Esophagus squamous epithelium (tissue), 5 donors: Measurements from ENCODE around the gene STARD13. TPM values are rescaled to one million over a fixed set of nuclear protein-coding genes. Genes with fewer than 3 reads are reported as not detected.

Source experiments
- DNase-seq: peaks from one replicate; lab custom pipeline; 2025; lab: John Stamatoyannopoulos, UW
- H3K27ac ChIP-seq, 4 donors: fragments of 200-600 bp; sonication (generic); one replicate each; pipeline ENCODE4 v1.5.1; 2016 to 2019; ENCODE audit warnings: mild to moderate bottlenecking in 1 of 4
- H3K27me3 ChIP-seq, 4 donors: fragments of 200-600 bp; sonication (generic); 1 replicate in 3 of 4; 2 replicates in 1 of 4; pipeline versions ENCODE4 v1.5.1 to v1.6.0; 2017 to 2021; ENCODE audit warnings: antibody characterized with exemption in 1 of 4
- H3K36me3 ChIP-seq, 3 donors: fragments of 200-600 bp; sonication (generic); one replicate each; pipeline ENCODE4 v1.5.1; 2016 to 2019
- H3K4me1 ChIP-seq, 3 donors: fragments of 200-600 bp; sonication (generic); one replicate each; pipeline ENCODE4 v1.5.1; 2017 to 2019
- H3K4me3 ChIP-seq, 4 donors: fragments of 200-600 bp; sonication (generic); 1 replicate in 3 of 4; 2 replicates in 1 of 4; pipeline ENCODE4 v1.5.1; 2016 to 2019; ENCODE audit warnings: mild to moderate bottlenecking in 2 of 4, moderate library complexity in 1 of 4
- H3K9me3 ChIP-seq, 3 donors: fragments of 200-600 bp; sonication (generic); one replicate each; pipeline ENCODE4 v1.5.1; 2016 to 2019
- POLR2A ChIP-seq, 4 donors: fragments of 450-650 bp; IDR thresholded peaks; one replicate each; pipeline ENCODE4 v1.6.1; 2017; ENCODE audit warnings: antibody characterized with exemption in 4 of 4, mild to moderate bottlenecking in 4 of 4, moderate library complexity in 3 of 4
- WGBS, 2 donors: methylation state at CpG; one replicate each; pipeline ENCODE4 v1.1.5; 2018; 5-methylcytosine and 5-hydroxymethylcytosine counted together
- intact Hi-C: fragments of 100-400 bp; cut with DNase I; formaldehyde crosslinking; loops from one replicate; pipeline ENCODE4 v1.15.0; 2022
- total RNA-seq, 4 donors: library from RNA; depleted of rRNA; stranded (reverse); fragments of >200 nt; gene quantifications; one replicate each; pipeline ENCODE4 v1.1.0, GENCODE V29; 2016
- TF ChIP-seq, protein P1 (sequence below), 6 experiments: fragments of 450-650 bp in 4 of 6; fragments of 200-600 bp in 2 of 6; sonication (generic) in 2 of 6; IDR thresholded peaks; one replicate each; pipeline ENCODE4 v1.5.1; 2016 to 2019; ENCODE audit warnings: antibody characterized with exemption in 6 of 6, mild to moderate bottlenecking in 4 of 6, moderate library complexity in 4 of 6
- donor health status: DM: yes; HTN: yes; CAD: no.

STARD13 gene
- total RNA-seq, 4 donors from 2014 or later, result 1.3 to 18.7 (median 4.4) TPM

DNA sequence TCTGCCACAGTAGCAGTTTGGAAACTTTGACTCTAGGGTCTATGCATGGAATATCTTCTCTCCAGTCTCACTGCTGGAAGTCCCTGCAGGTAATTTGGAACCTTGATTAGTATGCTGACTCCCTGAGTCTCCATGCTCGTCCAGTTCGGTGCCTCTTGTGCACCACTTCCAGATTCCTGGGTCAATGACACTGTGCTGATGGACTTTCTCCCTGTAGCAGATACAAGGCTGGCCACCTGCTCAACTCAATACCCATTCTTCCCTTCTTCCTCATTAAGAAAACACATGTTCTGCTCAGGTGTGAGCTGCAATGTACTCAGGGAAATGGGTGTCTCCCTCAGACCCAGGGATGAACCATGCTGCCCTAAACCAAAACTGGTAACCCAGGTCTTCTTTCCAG is 170.3 kb downstream of the STARD13 start:
- WGBS, 2 donors, result 95% methylated on average over 2 of the region's 2 CpGs
- Histone ChIP-seq H3K36me3 (peaks cover 0 to 49% (median 0%) of the 10 kb centered on the region in 3 donors), H3K4me3 (no peak overlapping the region), H3K27me3 (no peaks in the 10 kb centered on the region), H3K4me1 (peaks cover 4 to 56% (median 26%) of the 10 kb centered on the region in 3 donors), H3K27ac (peak overlapping the region in 1 of 4 donors; percentile 11), H3K9me3 (no peaks in the 10 kb centered on the region)
- no peak for DNase-seq
- TF ChIP-seq, protein P1, sequence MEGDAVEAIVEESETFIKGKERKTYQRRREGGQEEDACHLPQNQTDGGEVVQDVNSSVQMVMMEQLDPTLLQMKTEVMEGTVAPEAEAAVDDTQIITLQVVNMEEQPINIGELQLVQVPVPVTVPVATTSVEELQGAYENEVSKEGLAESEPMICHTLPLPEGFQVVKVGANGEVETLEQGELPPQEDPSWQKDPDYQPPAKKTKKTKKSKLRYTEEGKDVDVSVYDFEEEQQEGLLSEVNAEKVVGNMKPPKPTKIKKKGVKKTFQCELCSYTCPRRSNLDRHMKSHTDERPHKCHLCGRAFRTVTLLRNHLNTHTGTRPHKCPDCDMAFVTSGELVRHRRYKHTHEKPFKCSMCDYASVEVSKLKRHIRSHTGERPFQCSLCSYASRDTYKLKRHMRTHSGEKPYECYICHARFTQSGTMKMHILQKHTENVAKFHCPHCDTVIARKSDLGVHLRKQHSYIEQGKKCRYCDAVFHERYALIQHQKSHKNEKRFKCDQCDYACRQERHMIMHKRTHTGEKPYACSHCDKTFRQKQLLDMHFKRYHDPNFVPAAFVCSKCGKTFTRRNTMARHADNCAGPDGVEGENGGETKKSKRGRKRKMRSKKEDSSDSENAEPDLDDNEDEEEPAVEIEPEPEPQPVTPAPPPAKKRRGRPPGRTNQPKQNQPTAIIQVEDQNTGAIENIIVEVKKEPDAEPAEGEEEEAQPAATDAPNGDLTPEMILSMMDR (IDR thresholded peaks at IDR 0.05), result no peak
- TF ChIP-seq POLR2A (IDR thresholded peaks at IDR 0.05), result no peak
- intact Hi-C loops, result no loop called here

DNA sequence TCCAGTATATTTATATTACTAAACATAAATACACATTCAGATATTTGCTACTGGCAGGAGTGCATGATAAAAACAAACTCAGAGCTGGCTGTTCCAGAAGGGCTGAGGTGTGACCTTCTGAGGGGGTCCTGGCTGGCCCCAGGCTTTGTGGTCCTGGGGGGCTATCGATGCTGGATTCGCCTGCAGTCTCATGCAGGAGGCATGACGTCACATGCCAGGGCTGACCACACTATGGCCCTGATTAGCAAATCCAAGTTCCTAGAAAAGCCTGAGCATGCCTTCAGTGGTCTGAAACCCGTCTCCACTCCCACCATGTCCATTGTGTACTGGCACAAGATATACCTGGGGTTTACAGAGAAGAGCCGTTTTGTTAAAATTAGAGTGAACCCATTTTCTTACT is 171.4 kb downstream of the STARD13 start:
- Histone ChIP-seq H3K27me3 (no peaks in the 10 kb centered on the region), H3K4me3 (no peak overlapping the region), H3K9me3 (no peaks in the 10 kb centered on the region), H3K4me1 (peaks cover 0 to 56% (median 32%) of the 10 kb centered on the region in 3 donors), H3K36me3 (peaks cover 0 to 49% (median 0%) of the 10 kb centered on the region in 3 donors), H3K27ac (peak overlapping the region in 2 of 4 donors; percentile 67 to 74)
- no peak for DNase-seq
- WGBS, 2 donors, result 90 to 100% methylated on average over 2 to 4 of the region's 5 CpGs
- intact Hi-C loops, result no loop called here
- TF ChIP-seq, protein P1 (IDR thresholded peaks at IDR 0.05), result no peak
- TF ChIP-seq POLR2A (IDR thresholded peaks at IDR 0.05), result no peak

DNA sequence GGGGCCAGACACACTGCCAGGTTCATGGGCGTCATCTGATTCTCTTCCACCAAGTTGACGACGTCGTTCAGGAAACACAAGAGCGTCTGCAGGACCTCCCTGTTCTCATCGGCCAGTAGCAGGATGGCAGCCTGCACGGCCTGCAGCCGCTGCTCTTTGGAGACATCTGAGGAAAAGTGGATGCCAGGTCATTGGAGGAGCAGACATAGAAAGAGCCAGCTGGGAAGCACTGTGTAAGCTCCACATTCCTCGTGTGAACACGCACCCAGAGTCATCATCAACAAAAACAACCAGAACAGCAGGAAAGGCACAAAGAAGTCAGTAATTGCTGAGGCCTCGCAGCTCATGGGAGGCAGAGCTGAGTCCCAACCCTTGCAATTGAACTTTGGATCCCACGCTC is 172.8 kb downstream of the STARD13 start:
- H3K36me3 ChIP-seq, result peaks cover 0 to 51% (median 0%) of the 10 kb centered on the region in 3 donors

DNA sequence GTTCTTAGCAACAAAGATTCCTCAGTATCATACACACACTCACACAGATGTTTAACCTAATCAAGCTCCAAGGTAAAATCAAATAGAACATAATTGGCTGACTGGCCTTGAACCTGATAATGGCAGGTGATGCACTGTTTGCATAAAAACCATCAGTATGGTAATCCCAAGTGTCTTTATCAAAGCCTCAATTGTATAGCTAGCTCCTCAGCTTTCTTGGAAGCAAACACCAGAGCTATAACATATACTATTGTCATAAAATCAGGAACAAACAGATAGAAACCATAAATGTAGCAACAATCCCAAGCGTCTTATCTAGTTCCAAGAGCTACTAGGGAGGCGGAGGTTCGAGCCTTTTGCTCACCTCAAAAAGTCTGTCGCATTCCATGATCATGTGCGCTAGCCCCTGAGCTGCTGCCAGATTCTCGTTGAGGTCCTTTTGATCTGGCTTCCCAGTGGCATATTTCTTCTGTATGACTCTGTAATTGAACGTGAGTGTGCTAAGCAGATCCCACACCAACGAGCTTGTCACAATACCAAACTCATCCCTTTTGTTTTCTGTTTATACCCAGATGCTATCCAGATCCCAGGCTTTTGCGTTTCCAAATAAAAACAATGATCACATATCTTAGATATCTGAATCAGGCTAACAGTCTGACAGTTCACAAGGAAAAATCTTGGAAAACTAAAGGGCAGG is 174.0 kb downstream of the STARD13 start:
- no peak for DNase-seq
- Histone ChIP-seq H3K4me1 (peaks cover 0 to 69% (median 39%) of the 10 kb centered on the region in 3 donors), H3K4me3 (no peak overlapping the region), H3K27ac (peak overlapping the region; percentile 44 to 80 (median 70)), H3K36me3 (peaks cover 0 to 44% (median 3%) of the 10 kb centered on the region in 3 donors), H3K27me3 (no peaks in the 10 kb centered on the region), H3K9me3 (no peaks in the 10 kb centered on the region)
- intact Hi-C loops, result no loop called here
- 60 to 68% methylated on average over 9 of the region's 9 CpGs for WGBS, 2 donors
- TF ChIP-seq, protein P1 (IDR thresholded peaks at IDR 0.05), result no peak
- TF ChIP-seq POLR2A (IDR thresholded peaks at IDR 0.05), result no peak

More for the DNA sequence above, 172.8 kb downstream of the STARD13 start:
- Histone ChIP-seq H3K27ac (peak overlapping the region in 3 of 4 donors; percentile 67 to 80 (median 74)), H3K9me3 (no peaks in the 10 kb centered on the region), H3K27me3 (no peaks in the 10 kb centered on the region), H3K4me1 (peaks cover 0 to 64% (median 32%) of the 10 kb centered on the region in 3 donors), H3K4me3 (no peak overlapping the region)
- WGBS, 2 donors, result 84 to 85% methylated on average over 7 to 11 of the region's 12 CpGs
- intact Hi-C loops, result no loop called here
- TF ChIP-seq POLR2A (IDR thresholded peaks at IDR 0.05), result no peak
- TF ChIP-seq, protein P1 (IDR thresholded peaks at IDR 0.05), result no peak
- DNase-seq, result no peak

DNA sequence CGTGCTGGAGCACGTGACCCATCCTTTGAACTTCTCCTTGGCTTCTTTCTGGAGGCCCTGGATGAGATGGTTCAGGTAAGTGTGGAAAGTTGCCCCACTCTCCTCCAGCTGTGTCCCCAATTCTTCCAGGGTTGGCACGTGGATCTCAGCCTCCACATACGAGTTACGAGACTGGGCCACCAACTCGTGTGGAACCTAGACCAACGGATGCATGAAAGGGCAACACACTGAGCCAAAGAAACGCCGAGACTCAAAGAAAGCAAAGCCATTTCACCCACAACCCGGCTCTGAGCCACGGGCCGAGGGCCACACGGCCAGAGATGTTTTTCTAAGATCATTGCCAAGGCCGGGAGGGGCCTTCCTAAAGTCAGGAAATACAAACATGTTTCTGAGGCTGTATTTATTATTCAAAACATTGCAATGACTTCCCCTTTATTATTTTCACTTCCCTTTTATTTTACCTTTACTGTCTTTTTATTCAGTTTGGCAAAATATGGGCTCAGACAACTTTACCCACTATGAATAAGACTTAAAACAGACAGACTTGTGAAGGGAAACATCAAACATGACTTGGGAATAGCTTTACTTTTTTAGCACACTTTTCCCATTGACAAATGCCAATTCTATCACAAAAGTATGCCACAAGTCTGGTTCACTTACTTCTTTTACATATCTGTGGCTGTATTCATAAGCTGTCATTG is 174.7 kb downstream of the STARD13 start:
- intact Hi-C loops, result no loop called here
- Histone ChIP-seq H3K4me3 (no peak overlapping the region), H3K9me3 (no peaks in the 10 kb centered on the region), H3K4me1 (peaks cover 0 to 68% (median 39%) of the 10 kb centered on the region in 3 donors), H3K27ac (peak overlapping the region; percentile 44 to 80 (median 70)), H3K27me3 (no peaks in the 10 kb centered on the region), H3K36me3 (peaks cover 4 to 48% (median 5%) of the 10 kb centered on the region in 3 donors)
- no peak for DNase-seq
- TF ChIP-seq POLR2A (IDR thresholded peaks at IDR 0.05), result no peak
- TF ChIP-seq, protein P1 (IDR thresholded peaks at IDR 0.05), result no peak
- 30 to 73% methylated on average over 8 to 10 of the region's 14 CpGs for WGBS, 2 donors
